COLO668 (cell line): ENCODE measurements around the gene PRRG2.

Experiments used
- DNase-seq: peaks from one replicate; lab custom pipeline; 2025; ENCODE audit not compliant: unreplicated experiment; lab: John Stamatoyannopoulos, UW

The PRRG2 gene

DNA sequence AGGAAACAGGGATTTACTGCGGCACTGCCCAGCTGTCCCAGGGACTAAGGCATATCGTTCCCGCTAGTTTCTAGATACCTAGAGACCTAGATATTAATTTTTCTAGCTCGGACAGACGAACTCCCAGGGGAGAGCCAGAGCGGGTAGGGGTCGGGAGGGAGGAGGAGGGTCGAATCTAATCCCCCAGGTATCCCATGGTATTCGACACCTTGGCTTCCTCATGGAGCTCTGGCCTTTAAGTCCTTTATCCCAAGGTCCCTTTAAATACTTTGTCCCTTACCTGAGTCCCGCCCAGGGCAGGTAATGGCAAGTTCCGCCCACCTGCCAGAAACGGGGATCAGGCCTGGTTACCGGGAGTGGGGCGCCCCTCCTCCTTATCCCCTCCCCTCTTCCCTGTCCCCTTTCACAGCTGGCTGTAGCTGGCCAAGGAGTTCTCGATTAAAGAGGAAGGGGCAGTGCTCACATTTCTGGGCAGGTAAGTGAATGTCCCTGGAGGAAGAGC, at the start of gene PRRG2:
TSS of gene PRRG2 (plus strand) at position 310 of the 502 bp plus-strand sequence. CDS start 1,904 bp downstream, outside the sequence.
- peak; percentile 33 for DNase-seq

GRCh38 chr19:49533551-49534488, 47.3 kb upstream of the PRRG2 start:
- DNase-seq = peak; percentile 78

GRCh38 chr19:49534632-49535385, 46.3 kb upstream of the PRRG2 start:
- DNase-seq = no peak

DNA sequence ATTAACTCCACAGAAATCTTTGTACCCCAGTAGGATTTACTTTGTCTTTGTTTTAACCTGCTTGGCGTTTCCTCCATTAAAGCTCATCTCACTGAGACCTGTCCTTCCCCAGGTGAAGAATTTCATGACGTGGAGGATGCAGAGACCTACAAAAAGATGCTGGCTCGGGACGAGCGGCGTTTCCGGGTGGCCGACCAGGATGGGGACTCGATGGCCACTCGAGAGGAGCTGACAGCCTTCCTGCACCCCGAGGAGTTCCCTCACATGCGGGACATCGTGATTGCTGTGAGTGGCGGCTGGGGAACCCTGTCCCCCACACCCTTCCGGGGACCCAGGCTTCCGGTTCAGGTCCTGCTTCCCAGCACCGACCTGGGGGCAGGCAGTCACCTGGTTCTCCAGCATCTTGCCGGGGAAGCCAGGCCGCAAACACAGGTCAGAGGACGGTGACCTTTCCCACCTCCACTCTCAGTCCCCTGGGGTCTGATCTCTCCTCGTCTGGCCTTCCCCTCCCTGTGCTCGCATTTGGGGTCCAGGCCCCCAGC, 44.1 kb upstream of the PRRG2 start:
- DNase-seq = no peak

- no peak for DNase-seq
These were observed 42.5 kb upstream of the PRRG2 start for GRCh38 chr19:49538643-49539042.

- no peak for DNase-seq
These were observed 41.7 kb upstream of the PRRG2 start for GRCh38 chr19:49539192-49539952.

DNA sequence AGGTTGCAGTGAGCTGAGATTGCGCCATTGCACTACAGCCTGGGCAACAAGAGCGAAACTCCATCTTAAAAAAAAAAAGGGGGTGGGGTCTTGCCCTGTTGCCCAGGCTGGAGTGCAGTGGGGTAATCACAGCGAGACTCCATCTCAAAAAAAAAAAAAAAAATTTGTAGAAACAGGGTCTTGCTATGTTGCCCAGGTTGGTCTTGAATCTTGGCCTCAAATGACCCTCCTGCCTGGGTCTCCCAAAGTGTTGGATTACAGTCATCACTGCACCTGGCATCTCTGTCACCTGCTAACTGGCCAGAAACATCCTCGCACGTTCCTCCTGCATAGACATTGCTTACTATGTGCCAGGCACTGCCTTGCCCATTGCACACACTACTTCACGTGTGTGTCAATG, 39.2 kb upstream of the PRRG2 start:
- DNase-seq = no peak

DNA sequence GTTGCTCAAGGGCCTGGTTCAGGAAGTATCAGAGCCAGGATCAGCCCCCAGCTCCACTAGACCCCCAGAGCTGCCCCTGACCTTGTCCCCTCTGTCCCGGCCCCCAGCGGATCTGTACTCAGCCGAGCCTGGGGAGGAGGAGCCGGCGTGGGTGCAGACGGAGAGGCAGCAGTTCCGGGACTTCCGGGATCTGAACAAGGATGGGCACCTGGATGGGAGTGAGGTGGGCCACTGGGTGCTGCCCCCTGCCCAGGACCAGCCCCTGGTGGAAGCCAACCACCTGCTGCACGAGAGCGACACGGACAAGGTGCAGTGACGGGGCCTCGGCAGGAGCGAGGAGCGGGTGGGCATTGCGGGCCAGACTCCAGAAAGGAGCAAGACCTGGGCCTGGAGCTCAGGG, 38.7 kb upstream of the PRRG2 start:
- DNase-seq = no peak

- no peak for DNase-seq
These were observed 38.1 kb upstream of the PRRG2 start for GRCh38 chr19:49543032-49543431.

- no peak for DNase-seq
These were observed 37.0 kb upstream of the PRRG2 start for GRCh38 chr19:49544154-49544553.

DNA sequence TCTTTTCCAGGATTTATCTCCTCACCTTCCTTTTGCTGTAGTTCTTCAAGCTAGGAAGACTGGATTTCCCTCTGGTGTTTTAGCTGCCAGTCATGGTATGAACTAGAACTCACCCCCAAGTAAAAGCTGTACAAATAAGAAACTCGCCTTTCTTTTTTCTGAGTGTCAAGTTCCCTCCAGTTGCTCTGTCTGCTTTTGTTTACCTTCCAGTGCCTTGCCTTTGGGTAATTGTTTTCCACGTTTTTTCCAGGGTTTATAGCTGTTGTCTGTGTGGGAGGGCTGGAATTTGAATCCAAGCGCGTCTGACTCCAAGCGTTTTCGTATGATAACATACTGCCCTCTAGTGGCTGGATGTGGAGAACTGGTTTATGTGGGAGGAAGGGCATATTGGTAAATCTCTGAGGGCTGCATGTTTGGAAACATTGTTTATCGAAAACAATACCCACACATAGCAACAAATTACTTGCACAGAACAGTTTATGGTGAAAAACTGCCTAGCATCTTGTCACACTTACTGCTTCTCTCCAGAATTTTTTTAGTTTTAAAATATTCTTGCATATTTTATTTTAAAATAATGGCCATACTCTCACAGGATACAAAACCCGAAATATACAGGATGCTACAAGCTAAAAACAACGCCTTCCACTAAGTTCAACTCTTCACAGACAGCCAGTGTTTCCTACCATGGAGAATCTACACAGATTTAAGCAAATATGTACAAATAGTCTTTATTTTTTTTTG, 34.1 kb upstream of the PRRG2 start:
- peak; percentile 75 for DNase-seq

GRCh38 chr19:49549045-49549444, 32.1 kb upstream of the PRRG2 start:
- DNase-seq = no peak

DNA sequence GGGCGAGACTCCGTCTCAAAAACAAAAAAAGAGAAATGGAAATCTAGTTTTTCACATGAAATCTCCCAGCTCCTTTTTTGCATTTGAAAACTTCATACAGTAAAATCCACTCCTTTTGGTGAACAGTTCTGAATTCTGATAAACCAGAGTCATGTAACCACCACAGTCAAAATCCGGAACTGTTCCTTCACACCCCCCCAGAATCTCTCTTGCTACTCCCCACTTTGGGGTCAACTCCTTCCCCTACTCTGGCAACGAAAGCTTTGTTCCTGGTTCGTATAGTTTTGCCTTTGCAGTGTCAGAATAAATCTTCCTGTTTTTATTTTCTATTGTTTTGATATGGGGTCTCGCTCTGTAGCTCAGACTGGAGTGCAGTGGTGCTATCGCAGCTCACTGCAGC, 29.6 kb upstream of the PRRG2 start:
- no peak for DNase-seq

- no peak for DNase-seq
These were observed 28.4 kb upstream of the PRRG2 start for GRCh38 chr19:49552749-49553148.

GRCh38 chr19:49553451-49554271, 27.5 kb upstream of the PRRG2 start:
- peak; percentile 37 for DNase-seq

GRCh38 chr19:49554701-49555181, 26.4 kb upstream of the PRRG2 start:
- DNase-seq = no peak

DNA sequence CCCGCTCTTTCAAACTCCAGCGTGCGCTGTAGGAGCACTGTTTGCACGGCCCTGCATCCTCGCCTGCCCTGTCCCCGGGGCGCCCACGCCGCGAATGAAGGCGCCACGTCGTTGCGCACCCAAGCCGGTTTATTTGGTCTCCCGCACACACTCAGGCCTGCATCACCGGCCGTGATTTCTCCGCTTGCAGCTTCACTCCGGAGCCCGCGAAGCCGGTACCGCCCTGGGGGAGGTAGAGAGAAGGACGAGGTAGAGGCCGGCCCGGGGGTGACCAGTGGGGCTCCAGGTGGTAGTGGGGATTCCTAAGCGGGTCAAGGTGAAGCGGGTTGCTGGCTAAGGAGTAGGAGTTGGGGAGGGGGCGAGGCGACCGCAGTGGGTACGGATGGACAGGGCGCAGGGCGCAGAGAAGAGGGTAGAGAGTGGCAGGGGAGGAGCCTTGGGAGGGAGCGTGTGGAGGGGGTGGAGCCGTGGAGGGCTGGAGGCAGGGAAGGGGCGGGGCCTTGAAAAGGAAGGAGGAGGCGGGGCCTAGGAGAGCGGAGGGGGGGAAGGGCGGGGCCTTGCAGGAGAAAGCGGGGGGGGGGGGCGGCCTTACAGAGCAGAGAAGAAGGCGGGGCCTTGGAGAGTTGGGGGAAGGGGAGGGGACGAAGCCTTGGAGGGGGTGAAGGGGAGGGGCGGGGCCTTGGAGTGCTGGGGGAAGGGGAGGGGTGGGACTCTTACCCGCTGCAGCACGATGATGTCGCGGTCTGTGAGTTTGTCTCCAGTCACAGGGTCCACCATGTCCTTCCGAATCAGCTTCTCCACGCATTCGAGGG, 25.3 kb upstream of the PRRG2 start:
- peak; percentile 18 for DNase-seq
